GM12874 (cell line): ENCODE results near the gene TCERG1L.

Experiments
- CTCF ChIP-seq: IDR thresholded peaks from 2 replicates; pipeline ENCODE4 v1.5.1; 2011; ENCODE audit warnings: low read depth, mild to moderate bottlenecking, control low read depth, low read length, moderate library complexity; ENCODE audit not compliant: insufficient read depth

TCERG1L gene

GRCh38 chr10:131114846-131115245 lies 196.7 kb downstream of the TCERG1L start:
- TF ChIP-seq CTCF = no peak

- no peak for TF ChIP-seq CTCF
Observed at GRCh38 chr10:131113709-131114291, 197.7 kb downstream of the TCERG1L start.

- no peak for TF ChIP-seq CTCF
Observed at GRCh38 chr10:131113165-131113564, 198.4 kb downstream of the TCERG1L start.

GRCh38 chr10:131112691-131113090 lies 198.8 kb downstream of the TCERG1L start:
- TF ChIP-seq CTCF = no peak

GRCh38 chr10:131111471-131112080 lies 199.9 kb downstream of the TCERG1L start:
- no peak for TF ChIP-seq CTCF

GRCh38 chr10:131111007-131111406 lies 200.5 kb downstream of the TCERG1L start:
- no peak for TF ChIP-seq CTCF

- no peak for TF ChIP-seq CTCF
Observed at GRCh38 chr10:131110241-131110783, 201.2 kb downstream of the TCERG1L start.
